HepG2 (cell line): ENCODE data around the gene IGLL1. TPM values are rescaled to one million over a fixed set of nuclear protein-coding genes. Genes with fewer than 3 reads are reported as not detected.

ENCODE experiments used
- ATAC-seq: fragments of 200-7000 bp; cut with Tn5 transposase; 3 replicates; pipeline ENCODE4 v1.9.1; 2020; ENCODE audit warnings: mild to moderate bottlenecking, moderate library complexity
- BruUV-seq: library from RNA; stranded (reverse); fragments of 400-500 nt; replicated peaks from 2 replicates; lab custom pipeline; 2021; lab: Mats Ljungman, UMichigan
- CTCF ChIA-PET: fragments of 300-600 bp; formaldehyde crosslinking; extraction: SDS; loops from one replicate; lab custom pipeline; 2021; ENCODE audit warnings: low total read pairs, inconsistent platforms, low intra/inter-chr PET ratio; lab: Yijun Ruan, JAX
- POLR2A ChIA-PET: fragments of 350-600 bp; sonication (Branson Sonifier 250); formaldehyde crosslinking; loops from one replicate; lab custom pipeline; 2020; ENCODE audit warnings: antibody characterized with exemption, inconsistent platforms; lab: Yijun Ruan, JAX
- DNase-seq: peaks from one replicate; pipeline ENCODE4 v3.0.0-alpha.2; 2015; ENCODE audit warnings: low spot score
- FAIRE-seq: peaks from 3 replicates; lab custom pipeline; 2011; peaks lifted over from hg19 to GRCh38; lab: Jason Lieb, UNC
- H2AFZ ChIP-seq: one replicate; pipeline ENCODE4 v1.6.1; 2011; ENCODE audit warnings: low read length, inconsistent platforms
- H3K27ac ChIP-seq: fragments of 300-600 bp; 3 replicates; pipeline ENCODE4 v1.8.0; 2011; ENCODE audit warnings: mixed run types, mild to moderate bottlenecking, mixed read lengths, low read length, inconsistent platforms; ENCODE audit not compliant: insufficient read depth; ENCODE audit errors: extremely low read length
- H3K27me3 ChIP-seq, 2 experiments: fragments of 200-600 bp in 1 of 2; 2 replicates in 1 of 2; 3 replicates in 1 of 2; pipeline versions ENCODE4 v1.6.0 to v1.8.0; 2011; ENCODE audit warnings: low read length in 2 of 2, mild to moderate bottlenecking in 2 of 2, moderate library complexity in 2 of 2, inconsistent platforms in 1 of 2; ENCODE audit not compliant: insufficient read depth in 2 of 2, control insufficient read depth in 1 of 2
- H3K36me3 ChIP-seq, 2 experiments: fragments of 200-600 bp in 1 of 2; replicated peaks in 1 of 2; 2 replicates in 1 of 2; 3 replicates in 1 of 2; pipeline versions ENCODE4 v1.5.1 to v1.8.0; 2011; ENCODE audit warnings: low read length in 2 of 2, inconsistent platforms in 1 of 2; ENCODE audit not compliant: insufficient read depth in 2 of 2, control insufficient read depth in 1 of 2
- H3K4me1 ChIP-seq: 2 replicates; pipeline ENCODE4 v1.5.1; 2012; ENCODE audit warnings: low read length, inconsistent platforms; ENCODE audit not compliant: insufficient read depth
- H3K4me2 ChIP-seq: 2 replicates; pipeline ENCODE4 v1.6.0; 2011; ENCODE audit warnings: low read depth, low read length, inconsistent platforms
- H3K4me3 ChIP-seq, 3 experiments: fragments of 200-600 bp in 1 of 3; sonication (generic), shearing (Covaris generic) in 1 of 3; replicated peaks in 1 of 3; 2 replicates each; pipeline ENCODE4 v1.5.1; 2011 to 2016; ENCODE audit warnings: low read length in 3 of 3, inconsistent platforms in 2 of 3, low read depth in 2 of 3, mild to moderate bottlenecking in 2 of 3, control low read depth in 1 of 3, mixed read lengths in 1 of 3; ENCODE audit not compliant: insufficient read depth in 1 of 3
- H3K79me2 ChIP-seq: one replicate; pipeline ENCODE4 v1.6.1; 2011; ENCODE audit warnings: low read length, inconsistent platforms; ENCODE audit not compliant: insufficient read depth
- H3K9ac ChIP-seq: 2 replicates; pipeline ENCODE4 v1.6.0; 2011; ENCODE audit warnings: mild to moderate bottlenecking, low read depth, low read length, inconsistent platforms; ENCODE audit not compliant: insufficient read depth
- H3K9me3 ChIP-seq: 2 replicates; pipeline ENCODE4 v1.5.1; 2012; ENCODE audit warnings: mild to moderate bottlenecking, low read length
- H4K20me1 ChIP-seq: 2 replicates; pipeline ENCODE4 v1.6.0; 2011; ENCODE audit warnings: inconsistent platforms, mild to moderate bottlenecking, low read length, moderate library complexity; ENCODE audit not compliant: insufficient read depth
- ASH2L ChIP-seq: fragments of 300-600, 200-600 bp; sonication (generic); IDR thresholded peaks from 2 replicates; pipeline ENCODE4 v1.7.0; 2017; ENCODE audit warnings: low read depth, mild to moderate bottlenecking, moderate library complexity, mixed read lengths, low read length; ENCODE audit not compliant: insufficient read length
- HDAC6 ChIP-seq: fragments of 200-600 bp; sonication (generic); IDR thresholded peaks from 2 replicates; pipeline ENCODE4 v1.7.0; 2017; ENCODE audit warnings: mild to moderate bottlenecking, antibody characterized with exemption, low read length, low read depth
- JDP2 ChIP-seq: sonication (generic); formaldehyde crosslinking; IDR thresholded peaks from 2 replicates; pipeline ENCODE4 v1.8.1; 2022; ENCODE audit warnings: missing genetic modification reagents, borderline replicate concordance
- NCOA2 ChIP-seq: sonication (generic); formaldehyde crosslinking; IDR thresholded peaks from 2 replicates; pipeline ENCODE4 v1.8.0; 2022; ENCODE audit warnings: inconsistent platforms
- RBFOX2 ChIP-seq: fragments of 200-400 bp; formaldehyde crosslinking; IDR thresholded peaks from 2 replicates; pipeline ENCODE4 v1.6.1; 2017; ENCODE audit warnings: low read depth, mild to moderate bottlenecking, low read length
- RXRB ChIP-seq: IDR thresholded peaks from 2 replicates; pipeline ENCODE4 v1.6.1; 2016; ENCODE audit warnings: borderline replicate concordance, missing genetic modification reagents, missing compliant biosample characterization
- SNAI1 ChIP-seq: sonication (generic); formaldehyde crosslinking; IDR thresholded peaks from 2 replicates; pipeline ENCODE4 v1.5.0; 2020; ENCODE audit warnings: mild to moderate bottlenecking, missing genetic modification reagents, borderline replicate concordance
- TCF12 ChIP-seq, 2 experiments: fragments of 450-650 bp in 1 of 2; sonication (generic) in 1 of 2; formaldehyde crosslinking in 1 of 2; IDR thresholded peaks; 2 replicates each; pipeline versions ENCODE4 v1.6.1 to v1.8.0; 2017 to 2022; ENCODE audit warnings: antibody characterized with exemption in 1 of 2, mild to moderate bottlenecking in 1 of 2, missing genetic modification reagents in 1 of 2, moderate library complexity in 1 of 2
- ZBTB38 ChIP-seq: sonication (generic); formaldehyde crosslinking; IDR thresholded peaks from 2 replicates; pipeline ENCODE4 v1.5.1; 2020; ENCODE audit warnings: mild to moderate bottlenecking, missing genetic modification reagents
- ZIK1 ChIP-seq: sonication (generic); formaldehyde crosslinking; IDR thresholded peaks from 2 replicates; pipeline ENCODE4 v1.5.0; 2020; ENCODE audit warnings: mild to moderate bottlenecking, low read depth, missing genetic modification reagents, borderline replicate concordance
- ZNF124 ChIP-seq: sonication (generic); formaldehyde crosslinking; IDR thresholded peaks from 2 replicates; pipeline ENCODE4 v1.4.0; 2020; ENCODE audit warnings: missing genetic modification reagents
- ZNF234 ChIP-seq: sonication (generic); formaldehyde crosslinking; conservative IDR thresholded peaks from 2 replicates; pipeline ENCODE4 v1.5.1; 2020; ENCODE audit warnings: mild to moderate bottlenecking, missing genetic modification reagents
- ZNF564 ChIP-seq: sonication (generic); formaldehyde crosslinking; IDR thresholded peaks from 2 replicates; pipeline ENCODE4 v1.8.1; 2023; ENCODE audit warnings: mild to moderate bottlenecking, missing genetic modification reagents
- WGBS: methylation state at CpG from one replicate; pipeline ENCODE4 v1.1.6; 2017; ENCODE audit warnings: low lambda C conversion rate; 5-methylcytosine and 5-hydroxymethylcytosine counted together
- in situ Hi-C: cut with HindIII; loops from 2 replicates; pipeline ENCODE4 v1.10.0; 2017; ENCODE audit warnings: low pct_unique_long_range_greater_than_20kb; ENCODE audit not compliant: extremely low pct_ligation_motif_present
- intact Hi-C: fragments of 100-400 bp; cut with micrococcal nuclease; formaldehyde crosslinking; loops from one replicate; pipeline ENCODE4 v1.10.0; 2022; ENCODE audit not compliant: unreplicated experiment
- polyA plus RNA-seq, 8 experiments: library from polyadenylated mRNA; depleted of rRNA in 3 of 8; stranded (reverse) in 7 of 8; unstranded in 1 of 8; fragments of >200 nt; fragmentation: Illumina TruSeq in 4 of 8; extraction: Trizol in 4 of 8; gene quantifications; 2 replicates each; pipeline versions ENCODE4 v1.2.1 to v1.2.3, GENCODE V29; 2011 to 2016; ENCODE audit warnings: low read depth in 4 of 8, missing spikeins in 1 of 8, mixed read lengths in 1 of 8; ENCODE audit not compliant: insufficient read depth in 1 of 8
- total RNA-seq, 5 experiments: library from RNA; depleted of rRNA; stranded (reverse); fragments of >200 nt; fragmentation: Illumina TruSeq; extraction: Trizol; gene quantifications; 2 replicates each; pipeline ENCODE4 v1.2.3, GENCODE V29; 2016; ENCODE audit warnings: low read depth in 1 of 5
- TF ChIP-seq, protein P1 (sequence below): sonication (generic); formaldehyde crosslinking; IDR thresholded peaks from 2 replicates; pipeline ENCODE4 v1.5.0; 2020; ENCODE audit warnings: missing genetic modification reagents, mild to moderate bottlenecking, borderline replicate concordance

Gene IGLL1
- total and polyA plus RNA-seq, 2 of the 13 experiments (the other 11 are each of a cell fraction or from before 2014, with no cell fraction given) = not detected

GRCh38 chr22:23550049-23550650 is 29.9 kb downstream of the IGLL1 start:
- in situ Hi-C loops = loop anchor here (25.0 kb wide), 1 partner anchor 388 kb away; no protein-coding TSS in a partner anchor

GRCh38 chr22:23549198-23549595 is 30.9 kb downstream of the IGLL1 start:
- Histone ChIP-seq H3K9me3 (peaks cover 5% of the 10 kb centered on the region; the same call in 1 of the 2 replicates), H3K27me3 (peaks cover 0 to 7% of the 10 kb centered on the region in 2 experiments; a peak in 1 of 5 replicates), H3K4me2 (no peak overlapping the region), H3K27ac (no peak overlapping the region), H4K20me1 (no peaks in the 10 kb centered on the region), H3K9ac (no peak overlapping the region), H3K4me1 (no peaks in the 10 kb centered on the region), H3K4me3 (no peak overlapping the region), H3K36me3 (no peaks in the 10 kb centered on the region), H3K79me2 (no peaks in the 10 kb centered on the region), H2AFZ (no peak overlapping the region)
- ChIA-PET CTCF (no interaction called here), POLR2A (no interaction called here)
- intact Hi-C loops = no loop called here
- TF ChIP-seq, protein P1, sequence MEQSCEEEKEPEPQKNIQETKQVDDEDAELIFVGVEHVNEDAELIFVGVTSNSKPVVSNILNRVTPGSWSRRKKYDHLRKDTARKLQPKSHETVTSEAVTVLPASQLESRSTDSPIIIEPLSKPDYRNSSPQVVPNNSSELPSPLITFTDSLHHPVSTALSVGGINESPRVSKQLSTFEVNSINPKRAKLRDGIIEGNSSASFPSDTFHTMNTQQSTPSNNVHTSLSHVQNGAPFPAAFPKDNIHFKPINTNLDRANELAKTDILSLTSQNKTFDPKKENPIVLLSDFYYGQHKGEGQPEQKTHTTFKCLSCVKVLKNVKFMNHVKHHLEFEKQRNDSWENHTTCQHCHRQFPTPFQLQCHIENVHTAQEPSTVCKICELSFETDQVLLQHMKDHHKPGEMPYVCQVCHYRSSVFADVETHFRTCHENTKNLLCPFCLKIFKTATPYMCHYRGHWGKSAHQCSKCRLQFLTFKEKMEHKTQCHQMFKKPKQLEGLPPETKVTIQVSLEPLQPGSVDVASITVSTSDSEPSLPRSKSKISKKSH = no peak
- TF ChIP-seq JDP2 = no peak
- no peak for TF ChIP-seq RXRB (CRISPR knock-in tag)
- TF ChIP-seq ZNF234 = no peak
- TF ChIP-seq ZNF564 = no peak
- TF ChIP-seq ZBTB38 (CRISPR knock-in tag) = no peak
- no peak for TF ChIP-seq ZIK1 (CRISPR knock-in tag)
- no peak for TF ChIP-seq HDAC6
- TF ChIP-seq TCF12 (IDR thresholded peaks at IDR 0.05) = no peak
- no peak for TF ChIP-seq TCF12 (CRISPR knock-in tag; IDR thresholded peaks at IDR 0.05)
- ATAC-seq (no peak), FAIRE-seq (no peak), DNase-seq (no peak)
- in situ Hi-C loops = no loop called here
- BruUV-seq = no TSS peak
- WGBS = 16% methylated on average over 5 of the region's 5 CpGs

More at GRCh38 chr22:23550049-23550650, 29.9 kb downstream of the IGLL1 start:
- no TSS peak for BruUV-seq
- no peak for FAIRE-seq
- ChIA-PET CTCF (no interaction called here), POLR2A (no interaction called here)
- H3K36me3 ChIP-seq = no peaks in the 10 kb centered on the region
- no peak for ATAC-seq
- no peaks in the 10 kb centered on the region for H3K79me2 ChIP-seq
- H3K4me1 ChIP-seq = no peaks in the 10 kb centered on the region
- H4K20me1 ChIP-seq = no peaks in the 10 kb centered on the region
- H3K9me3 ChIP-seq = peaks cover 5% of the 10 kb centered on the region; the same call in 1 of the 2 replicates
- H3K4me3 ChIP-seq = no peak overlapping the region
- no peak overlapping the region for H3K4me2 ChIP-seq
- DNase-seq = no peak
- H3K9ac ChIP-seq = no peak overlapping the region
- no peaks in the 10 kb centered on the region; a peak in 1 of 5 replicates for H3K27me3 ChIP-seq
- TF ChIP-seq SNAI1 (CRISPR knock-in tag) (no peak), ASH2L (no peak), ZNF124 (no peak), NCOA2 (CRISPR knock-in tag) (no peak), RBFOX2 (no peak)
- no peak overlapping the region for H2AFZ ChIP-seq
- 1% methylated on average over 4 of the region's 4 CpGs for WGBS
- H3K27ac ChIP-seq = no peak overlapping the region
- intact Hi-C loops = no loop called here
